GM21423 (cell line): ENCODE data around the gene SETBP1.

Source experiments
- ATAC-seq: cut with Tn5 transposase; IDR thresholded peaks from one replicate; pipeline ENCODE4 v1.9.1; 2021; ENCODE audit warnings: mild to moderate bottlenecking, moderate library complexity; ENCODE audit not compliant: unreplicated experiment

Gene SETBP1

DNA sequence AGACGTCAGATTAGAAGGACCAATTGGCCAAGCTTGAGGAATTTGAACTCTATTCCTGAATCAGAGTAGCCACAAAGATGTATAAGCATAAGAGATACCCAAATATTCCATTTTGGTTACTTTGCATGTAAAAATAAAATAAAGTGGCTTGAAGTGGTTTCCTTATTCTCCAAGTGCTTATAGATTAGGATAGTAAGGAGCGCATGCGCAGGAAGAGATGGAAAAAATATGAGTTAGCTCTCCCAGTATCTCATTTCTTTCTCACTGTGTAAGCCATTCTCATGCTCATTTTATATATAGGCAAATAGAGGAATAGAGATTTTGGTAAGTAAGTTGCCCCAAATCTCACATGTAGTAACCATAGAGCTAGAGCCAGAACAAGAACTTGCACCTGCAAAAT, 241.3 kb downstream of the SETBP1 start:
- no peak for ATAC-seq

DNA sequence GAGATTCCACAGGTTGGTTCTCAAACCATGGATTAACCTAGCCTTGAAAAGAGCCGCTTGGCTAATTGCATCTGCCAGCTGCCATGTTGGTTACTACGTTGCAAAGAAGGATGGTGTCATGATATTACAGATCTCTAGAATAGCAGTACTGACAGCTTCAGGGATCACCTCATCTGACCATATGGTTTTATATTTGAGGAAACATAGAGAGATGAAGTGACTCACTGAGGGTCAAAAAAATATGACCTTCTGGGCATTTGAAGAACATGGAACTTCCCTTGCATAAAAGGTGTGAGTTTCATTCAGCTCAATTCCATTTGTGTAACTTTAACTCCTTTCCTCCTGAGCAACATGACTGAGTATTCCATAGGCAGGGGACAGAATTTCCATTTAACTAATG, 242.3 kb downstream of the SETBP1 start:
- ATAC-seq: no peak

DNA sequence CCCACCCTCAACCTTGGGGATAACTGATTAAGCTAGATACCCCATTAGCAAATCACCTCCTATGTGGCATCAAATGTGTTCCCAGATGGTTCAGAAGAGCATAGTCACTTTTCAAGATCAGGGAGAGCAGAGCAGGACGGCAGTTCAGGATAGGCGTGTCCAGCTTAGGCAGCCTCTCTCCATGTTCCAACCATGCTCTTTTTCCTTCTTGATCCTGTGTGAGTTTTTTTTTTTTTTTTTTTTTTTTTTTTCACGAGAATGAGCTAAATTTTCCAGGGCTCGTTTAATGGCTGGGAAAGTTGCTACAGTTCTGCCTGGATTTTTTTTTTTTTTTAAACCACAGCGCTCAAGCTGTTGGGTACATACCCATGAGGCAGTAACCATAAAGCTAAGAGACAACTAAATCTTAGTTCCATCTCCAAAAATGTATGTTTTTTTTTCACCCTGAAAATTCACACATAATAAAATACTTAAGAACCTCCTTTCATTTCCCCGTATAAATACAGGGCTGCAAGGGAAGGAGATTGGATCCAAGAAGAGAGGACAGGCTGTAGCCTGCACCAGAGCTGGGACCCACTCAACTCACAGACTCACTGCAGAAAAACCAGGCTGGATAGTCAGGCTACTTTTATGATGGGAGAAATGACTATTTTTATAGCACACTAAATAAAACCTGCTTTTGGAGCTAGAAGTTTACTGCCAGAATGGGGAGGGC, 244.3 kb downstream of the SETBP1 start:
- no peak for ATAC-seq

GRCh38 chr18:44927127-44927849, 246.6 kb downstream of the SETBP1 start:
- ATAC-seq: no peak

- no peak for ATAC-seq
These were observed 254.2 kb downstream of the SETBP1 start for GRCh38 chr18:44934901-44935300.

GRCh38 chr18:44935455-44935854, 254.8 kb downstream of the SETBP1 start:
- no peak for ATAC-seq

- ATAC-seq: no peak
These were observed 255.8 kb downstream of the SETBP1 start for GRCh38 chr18:44936485-44936884.

DNA sequence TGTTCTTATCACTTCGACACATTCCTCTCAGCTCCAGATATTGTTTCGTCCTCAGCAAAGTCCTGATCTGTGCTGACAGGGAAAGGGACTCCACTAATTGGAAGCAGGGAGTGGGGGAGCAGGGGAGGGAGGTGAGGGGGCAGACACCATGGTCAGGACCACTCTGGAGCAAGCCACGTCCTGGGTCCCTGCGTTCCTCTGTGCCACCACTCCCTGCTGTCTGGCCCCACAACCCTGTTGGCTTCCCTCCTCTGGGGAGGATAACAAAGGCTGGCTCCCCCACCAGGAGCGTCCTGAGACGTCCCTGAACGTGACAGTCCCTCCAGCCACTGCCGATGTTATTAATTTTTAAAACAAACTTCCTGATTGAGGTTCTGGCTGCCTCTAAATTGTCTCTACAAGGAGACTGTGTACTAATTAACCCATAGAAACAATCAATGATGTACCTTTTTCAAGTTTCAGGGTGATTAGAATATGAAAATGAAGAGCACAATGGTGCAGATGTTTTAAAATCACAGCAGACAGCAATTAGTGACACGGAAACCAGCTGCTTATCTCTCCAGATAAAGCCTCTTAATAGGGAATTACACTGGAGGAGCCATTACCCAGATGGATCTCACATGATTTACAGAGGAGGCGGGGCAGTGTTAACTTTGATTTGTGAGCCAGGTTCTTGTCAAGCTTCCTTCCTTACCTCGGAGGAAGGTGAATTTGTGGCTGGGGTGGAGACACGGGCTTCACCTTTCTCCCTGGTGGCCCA, 257.5 kb downstream of the SETBP1 start:
- no peak for ATAC-seq

GRCh38 chr18:44938720-44939665, 258.3 kb downstream of the SETBP1 start:
- no peak for ATAC-seq

GRCh38 chr18:44941516-44941915, 260.8 kb downstream of the SETBP1 start:
- no peak for ATAC-seq

DNA sequence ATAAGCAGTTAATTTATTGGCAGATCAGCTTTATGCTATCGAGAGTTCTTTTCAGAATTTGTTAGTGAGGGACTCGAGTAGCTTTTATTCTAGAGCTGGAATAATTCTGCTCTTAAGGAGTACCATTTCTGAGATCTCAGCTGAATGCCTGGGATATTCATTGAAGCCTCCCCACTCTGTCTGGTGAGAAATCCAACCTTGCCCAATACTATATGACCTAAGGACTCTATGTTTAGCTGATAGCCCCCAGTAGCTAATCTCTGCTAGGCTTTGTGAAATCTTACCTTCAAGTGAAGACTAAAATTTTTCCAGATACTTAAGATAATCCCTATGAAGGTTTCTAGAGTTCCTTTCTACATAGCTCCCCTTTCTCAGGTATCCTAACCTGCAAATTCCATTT, 261.4 kb downstream of the SETBP1 start:
- ATAC-seq: no peak

GRCh38 chr18:44943311-44943881, 262.7 kb downstream of the SETBP1 start:
- ATAC-seq: no peak

DNA sequence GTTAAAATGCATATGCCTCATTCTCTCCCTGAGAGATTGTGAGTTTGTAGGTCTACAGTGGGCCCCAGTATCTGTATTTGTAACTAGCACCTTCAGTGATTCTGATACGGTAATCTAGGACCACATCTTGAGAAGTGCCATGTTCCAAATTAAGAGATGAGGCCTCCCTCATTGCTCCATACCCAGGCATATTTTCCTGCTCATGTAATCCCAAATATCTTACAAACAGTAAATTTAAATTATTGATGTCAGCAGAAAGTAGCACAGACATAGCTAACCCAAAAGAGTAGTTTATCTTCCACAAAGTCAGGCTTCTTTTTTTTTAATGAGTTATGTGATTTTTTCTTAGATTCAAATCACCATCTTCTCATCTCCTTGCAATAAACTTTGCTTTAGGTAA, 263.8 kb downstream of the SETBP1 start:
- no peak for ATAC-seq

- ATAC-seq: no peak
These were observed 265.3 kb downstream of the SETBP1 start for GRCh38 chr18:44945888-44946401.

GRCh38 chr18:44946529-44947113, 265.9 kb downstream of the SETBP1 start:
- no peak for ATAC-seq

- no peak for ATAC-seq
These were observed 269.3 kb downstream of the SETBP1 start for GRCh38 chr18:44949967-44950366.

DNA sequence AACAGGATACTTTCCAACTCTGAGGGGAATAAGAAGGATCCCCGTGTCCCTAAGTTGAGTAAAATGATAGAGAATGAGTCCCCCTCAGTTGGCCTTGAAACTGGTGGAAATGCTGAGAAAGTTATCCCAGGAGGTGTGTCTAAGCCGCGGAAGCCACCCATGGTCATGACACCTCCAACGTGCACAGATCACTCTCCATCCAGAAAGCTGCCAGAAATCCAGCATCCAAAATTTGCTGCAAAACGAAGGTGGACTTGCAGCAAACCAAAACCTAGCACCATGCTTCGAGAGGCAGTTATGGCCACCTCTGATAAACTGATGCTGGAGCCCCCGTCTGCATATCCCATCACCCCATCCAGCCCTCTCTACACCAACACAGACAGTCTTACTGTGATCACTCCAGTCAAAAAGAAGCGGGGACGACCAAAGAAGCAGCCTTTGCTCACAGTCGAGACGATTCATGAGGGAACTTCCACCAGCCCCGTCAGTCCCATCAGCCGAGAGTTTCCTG, 270.1 kb downstream of the SETBP1 start:
- ATAC-seq: no peak

GRCh38 chr18:44951748-44952147, 271.1 kb downstream of the SETBP1 start:
- no peak for ATAC-seq

DNA sequence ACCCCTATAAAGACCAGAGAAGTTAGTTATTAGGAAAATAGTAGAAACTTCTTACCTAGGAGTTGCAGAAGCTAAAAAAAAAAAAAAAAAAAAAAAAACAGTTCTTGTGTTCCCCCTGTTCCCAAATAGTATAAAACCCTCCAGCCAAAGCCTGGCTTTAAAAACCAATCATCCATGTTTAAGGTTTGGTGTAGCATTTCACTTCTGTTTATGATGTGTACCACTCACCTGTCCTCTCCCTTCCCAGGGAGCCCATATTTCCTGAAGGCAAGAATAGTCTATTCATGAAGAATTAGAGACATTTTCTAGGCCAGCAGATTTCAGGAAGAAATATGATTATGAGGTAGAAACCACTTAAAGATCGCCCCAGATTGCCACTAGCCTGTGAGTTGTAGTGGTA, 273.6 kb downstream of the SETBP1 start:
- ATAC-seq: no peak

DNA sequence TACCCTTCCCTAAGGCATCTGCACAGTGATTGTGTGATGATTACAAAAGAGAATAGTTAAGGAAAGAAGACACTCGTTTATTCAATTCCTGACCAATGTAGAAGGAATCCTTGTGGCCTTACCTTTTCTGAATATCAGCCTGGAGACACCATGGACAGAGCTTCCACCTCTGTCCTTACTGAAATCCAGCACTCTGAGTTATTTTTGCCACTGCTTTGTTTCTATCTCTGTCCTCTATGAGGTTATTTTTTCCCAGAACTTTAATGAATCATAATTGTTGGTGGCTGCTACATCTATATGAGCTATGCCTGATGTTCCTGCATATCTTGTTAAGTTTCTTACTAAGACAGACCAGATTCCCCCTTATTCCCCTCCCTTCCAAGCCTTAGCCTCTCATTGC, 275.1 kb downstream of the SETBP1 start:
- no peak for ATAC-seq
